ENCODE data around the gene NF1.

DNA sequence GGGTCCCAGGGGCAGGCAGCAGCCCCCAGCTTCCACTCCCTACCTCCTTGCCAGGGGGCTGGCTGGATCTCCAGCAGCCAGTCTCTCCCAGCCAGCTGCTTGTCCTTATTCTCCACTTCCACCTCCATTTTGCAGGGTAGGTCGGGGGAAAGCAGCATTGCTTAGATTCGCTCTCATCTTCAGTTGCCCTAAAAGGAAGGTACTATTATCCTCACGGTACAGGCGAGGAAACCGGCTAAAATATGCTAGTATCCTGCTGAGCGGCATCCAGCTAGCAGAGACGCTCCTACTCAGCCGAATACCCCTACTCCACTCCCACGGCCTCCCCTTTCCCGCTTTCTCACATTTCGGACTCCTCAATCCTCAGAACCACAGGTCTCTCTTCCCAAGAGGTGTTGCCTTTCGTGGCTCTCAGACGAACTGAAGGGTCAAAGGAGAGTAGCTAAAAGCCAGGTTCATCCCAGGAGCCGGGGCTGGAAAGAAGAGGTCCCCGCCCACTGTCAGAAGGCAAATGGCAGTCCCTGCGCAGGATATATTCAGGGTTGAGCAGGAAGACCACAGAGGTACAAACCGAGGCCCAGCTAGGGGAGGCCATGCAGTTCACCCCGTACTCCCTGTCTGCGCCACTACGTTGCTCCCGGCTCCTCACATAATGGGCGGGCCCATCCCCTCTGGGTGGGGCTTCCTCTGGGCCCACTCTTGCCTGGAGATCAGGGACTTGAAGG lies 295.0 kb downstream of the NF1 start:
- no peak for TF ChIP-seq CTCF (IDR thresholded peaks at IDR 0.05; ENCODE audit: low read length)
- no peak for TF ChIP-seq EZH2 (IDR thresholded peaks at IDR 0.05; ENCODE audit: borderline replicate concordance, low read length)
